Measurements from ENCODE around the gene HRH2. TPM values are rescaled to one million over a fixed set of nuclear protein-coding genes. Genes with fewer than 3 reads are reported as not detected.

The HRH2 gene
- total RNA-seq, 1 experiment from 2014 or later: 9.3 TPM

- TF ChIP-seq PRDM15 (CRISPR knock-in tag; IDR thresholded peaks at IDR 0.05) (no peak), TEAD4 (CRISPR knock-in tag; IDR thresholded peaks at IDR 0.05) (no peak)
Observed at GRCh38 chr5:175677571-175677970, 19.7 kb downstream of the HRH2 start (continued).

GRCh38 chr5:175678074-175678473 is 20.2 kb downstream of the HRH2 start:
- peaks cover 29% of the 10 kb centered on the region for H3K4me1 Mint-ChIP-seq
- DNase-seq (ENCODE audit: low spot score) (no peak), ATAC-seq (no peak)
- ChIA-PET POLR2A (no interaction called here), CTCF (interaction anchor here (1.0 to 2.8 kb wide), 6 partner anchors 10 to 144 kb away, joined by 3 to 18 read pairs (median 7); no protein-coding TSS in a partner anchor)
- no peaks in the 10 kb centered on the region for H3K27me3 Mint-ChIP-seq (ENCODE audit: low read depth)
- TF ChIP-seq OVOL2 (CRISPR knock-in tag; IDR thresholded peaks at IDR 0.05; ENCODE audit: borderline replicate concordance): no peak
- TF ChIP-seq USF2 (CRISPR knock-in tag; IDR thresholded peaks at IDR 0.05): no peak
- H3K36me3 Mint-ChIP-seq: peaks cover 4% of the 10 kb centered on the region
- H3K27ac Mint-ChIP-seq: no peak overlapping the region
- no peak overlapping the region for H3K4me3 Mint-ChIP-seq
- H3K9me3 Mint-ChIP-seq: no peaks in the 10 kb centered on the region

- DNase-seq (ENCODE audit: low spot score) (no peak), ATAC-seq (no peak)
- Mint-ChIP-seq H3K9me3 (no peaks in the 10 kb centered on the region), H3K36me3 (peaks cover 14% of the 10 kb centered on the region), H3K4me1 (peaks cover 27% of the 10 kb centered on the region), H3K27me3 (ENCODE audit: low read depth) (no peaks in the 10 kb centered on the region), H3K27ac (no peak overlapping the region), H3K4me3 (no peak overlapping the region)
- CTCF ChIA-PET: interaction anchor here (2.0 to 2.8 kb wide), 2 partner anchors 50 kb away, joined by 9 to 13 read pairs; no protein-coding TSS in a partner anchor
- POLR2A ChIA-PET: no interaction called here
- TF ChIP-seq OVOL2 (CRISPR knock-in tag; IDR thresholded peaks at IDR 0.05; ENCODE audit: borderline replicate concordance) (no peak), FOXP4 (CRISPR knock-in tag; IDR thresholded peaks at IDR 0.05) (no peak), SP1 (CRISPR knock-in tag; conservative IDR thresholded peaks at IDR 0.05) (no peak), ZNF232 (CRISPR knock-in tag; IDR thresholded peaks at IDR 0.05) (no peak), JUN (CRISPR knock-in tag; IDR thresholded peaks at IDR 0.05) (no peak), SMAD3 (CRISPR knock-in tag; IDR thresholded peaks at IDR 0.05; ENCODE audit: borderline replicate concordance) (no peak)
Observed at GRCh38 chr5:175679411-175679810, 21.5 kb downstream of the HRH2 start.

GRCh38 chr5:175680020-175680419 is 22.1 kb downstream of the HRH2 start:
- Mint-ChIP-seq H3K4me3 (no peak overlapping the region), H3K27ac (no peak overlapping the region), H3K27me3 (ENCODE audit: low read depth) (no peaks in the 10 kb centered on the region), H3K9me3 (no peaks in the 10 kb centered on the region), H3K36me3 (peaks cover 16% of the 10 kb centered on the region), H3K4me1 (peaks cover 27% of the 10 kb centered on the region)
- ATAC-seq: no peak
- ChIA-PET CTCF (interaction anchor here (2.0 kb wide), 1 partner anchor 50 kb away, joined by 9 read pairs; no protein-coding TSS in a partner anchor), POLR2A (no interaction called here)
- no peak for DNase-seq (ENCODE audit: low spot score)
- TF ChIP-seq E2F4 (CRISPR knock-in tag; IDR thresholded peaks at IDR 0.05; ENCODE audit: borderline replicate concordance, low read depth) (no peak), E2F5 (CRISPR knock-in tag; IDR thresholded peaks at IDR 0.05) (no peak), MYBL2 (CRISPR knock-in tag; IDR thresholded peaks at IDR 0.05) (no peak), ZSCAN18 (CRISPR knock-in tag; IDR thresholded peaks at IDR 0.05) (no peak), NFATC4 (CRISPR knock-in tag; IDR thresholded peaks at IDR 0.05) (no peak), NR1H2 (CRISPR knock-in tag; IDR thresholded peaks at IDR 0.05) (no peak), ZNF396 (CRISPR knock-in tag; IDR thresholded peaks at IDR 0.05; ENCODE audit: borderline replicate concordance) (no peak), CREM (CRISPR knock-in tag; IDR thresholded peaks at IDR 0.05) (no peak), FOXP1 (CRISPR knock-in tag; IDR thresholded peaks at IDR 0.05; ENCODE audit: borderline replicate concordance) (no peak), ETV6 (CRISPR knock-in tag; IDR thresholded peaks at IDR 0.05) (no peak), JUN (CRISPR knock-in tag; IDR thresholded peaks at IDR 0.05) (no peak), GTF2I (CRISPR knock-in tag; conservative IDR thresholded peaks at IDR 0.05) (no peak)

Data from WTC11 (cell line).